WTC11 (cell line): ENCODE measurements around the gene N4BP2L2.

Source experiments
- ATF3 ChIP-seq: sonication (generic); formaldehyde crosslinking; conservative IDR thresholded peaks from 2 replicates; pipeline ENCODE4 v1.8.1; 2022; ENCODE audit warnings: mild to moderate bottlenecking, missing genetic modification reagents
- CTCF ChIP-seq: fragments of 200-600 bp; IDR thresholded peaks from 2 replicates; pipeline ENCODE4 v1.8.0; 2022; ENCODE audit warnings: antibody characterized with exemption
- E2F1 ChIP-seq: sonication (generic); formaldehyde crosslinking; IDR thresholded peaks from 2 replicates; pipeline ENCODE4 v1.8.0; 2022; ENCODE audit warnings: mild to moderate bottlenecking, missing genetic modification reagents
- ESRRA ChIP-seq: sonication (generic); formaldehyde crosslinking; IDR thresholded peaks from 2 replicates; pipeline ENCODE4 v1.8.1; 2022; ENCODE audit warnings: mild to moderate bottlenecking, missing genetic modification reagents, borderline replicate concordance
- HMGA2 ChIP-seq: fragments of 250-450 bp; sonication (Bioruptor Pico); IDR thresholded peaks from 2 replicates; pipeline ENCODE4 v1.4.0; 2021; ENCODE audit warnings: mild to moderate bottlenecking, moderate library complexity
- JUN ChIP-seq: sonication (generic); formaldehyde crosslinking; IDR thresholded peaks from 2 replicates; pipeline ENCODE4 v1.8.0; 2023; ENCODE audit warnings: mild to moderate bottlenecking, missing genetic modification reagents
- KAT7 ChIP-seq: sonication (generic); formaldehyde crosslinking; IDR thresholded peaks from 2 replicates; pipeline ENCODE4 v1.8.1; 2023; ENCODE audit warnings: missing genetic modification reagents, mild to moderate bottlenecking, borderline replicate concordance
- NFYB ChIP-seq: sonication (generic); formaldehyde crosslinking; conservative IDR thresholded peaks from 2 replicates; pipeline ENCODE4 v1.8.0; 2022; ENCODE audit warnings: low read depth, missing genetic modification reagents
- NR2C2 ChIP-seq: sonication (generic); formaldehyde crosslinking; IDR thresholded peaks from 2 replicates; pipeline ENCODE4 v1.8.0; 2022; ENCODE audit warnings: mild to moderate bottlenecking, missing genetic modification reagents
- RELA ChIP-seq: sonication (generic); formaldehyde crosslinking; IDR thresholded peaks from 2 replicates; pipeline ENCODE4 v1.8.1; 2022; ENCODE audit warnings: missing genetic modification reagents, mild to moderate bottlenecking, borderline replicate concordance
- USF2 ChIP-seq: sonication (generic); formaldehyde crosslinking; IDR thresholded peaks from 2 replicates; pipeline ENCODE4 v1.8.1; 2023; ENCODE audit warnings: mild to moderate bottlenecking, missing genetic modification reagents, moderate library complexity
- ZNF121 ChIP-seq: sonication (generic); formaldehyde crosslinking; IDR thresholded peaks from 2 replicates; pipeline ENCODE4 v1.8.0; 2023; ENCODE audit warnings: missing genetic modification reagents
- ZNF396 ChIP-seq: fragments of 250-450 bp; sonication (Bioruptor Pico); IDR thresholded peaks from 2 replicates; pipeline ENCODE4 v1.8.0; 2021; ENCODE audit warnings: mild to moderate bottlenecking, moderate library complexity, borderline replicate concordance
- TF ChIP-seq, protein P1 (sequence below): sonication (generic); formaldehyde crosslinking; IDR thresholded peaks from 2 replicates; pipeline ENCODE4 v1.8.0; 2023; ENCODE audit warnings: mild to moderate bottlenecking, missing genetic modification reagents

GRCh38 chr13:32548837-32549236 lies 10.2 kb upstream of the N4BP2L2 start:
- no peak for TF ChIP-seq E2F1 (CRISPR knock-in tag)
- TF ChIP-seq ZNF121: no peak
- no peak for TF ChIP-seq JUN (CRISPR knock-in tag)
- no peak for TF ChIP-seq CTCF
- TF ChIP-seq, protein P1, sequence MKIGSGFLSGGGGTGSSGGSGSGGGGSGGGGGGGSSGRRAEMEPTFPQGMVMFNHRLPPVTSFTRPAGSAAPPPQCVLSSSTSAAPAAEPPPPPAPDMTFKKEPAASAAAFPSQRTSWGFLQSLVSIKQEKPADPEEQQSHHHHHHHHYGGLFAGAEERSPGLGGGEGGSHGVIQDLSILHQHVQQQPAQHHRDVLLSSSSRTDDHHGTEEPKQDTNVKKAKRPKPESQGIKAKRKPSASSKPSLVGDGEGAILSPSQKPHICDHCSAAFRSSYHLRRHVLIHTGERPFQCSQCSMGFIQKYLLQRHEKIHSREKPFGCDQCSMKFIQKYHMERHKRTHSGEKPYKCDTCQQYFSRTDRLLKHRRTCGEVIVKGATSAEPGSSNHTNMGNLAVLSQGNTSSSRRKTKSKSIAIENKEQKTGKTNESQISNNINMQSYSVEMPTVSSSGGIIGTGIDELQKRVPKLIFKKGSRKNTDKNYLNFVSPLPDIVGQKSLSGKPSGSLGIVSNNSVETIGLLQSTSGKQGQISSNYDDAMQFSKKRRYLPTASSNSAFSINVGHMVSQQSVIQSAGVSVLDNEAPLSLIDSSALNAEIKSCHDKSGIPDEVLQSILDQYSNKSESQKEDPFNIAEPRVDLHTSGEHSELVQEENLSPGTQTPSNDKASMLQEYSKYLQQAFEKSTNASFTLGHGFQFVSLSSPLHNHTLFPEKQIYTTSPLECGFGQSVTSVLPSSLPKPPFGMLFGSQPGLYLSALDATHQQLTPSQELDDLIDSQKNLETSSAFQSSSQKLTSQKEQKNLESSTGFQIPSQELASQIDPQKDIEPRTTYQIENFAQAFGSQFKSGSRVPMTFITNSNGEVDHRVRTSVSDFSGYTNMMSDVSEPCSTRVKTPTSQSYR (CRISPR knock-in tag): no peak
- no peak for TF ChIP-seq NFYB
- TF ChIP-seq ATF3 (CRISPR knock-in tag): no peak
- TF ChIP-seq USF2 (CRISPR knock-in tag): no peak
- no peak for TF ChIP-seq KAT7
- no peak for TF ChIP-seq ESRRA
- TF ChIP-seq ZNF396 (CRISPR knock-in tag): no peak
- no peak for TF ChIP-seq RELA (CRISPR knock-in tag)
- TF ChIP-seq NR2C2 (CRISPR knock-in tag): no peak
- TF ChIP-seq HMGA2: no peak
